HFFc6 (cell line): ENCODE results near the gene SYT9. TPM values are rescaled to one million over a fixed set of nuclear protein-coding genes. Genes with fewer than 3 reads are reported as not detected.

Source experiments
- DNase-seq: peaks from one replicate; pipeline ENCODE4 v3.0.0-alpha.2; 2018
- H3K27ac Mint-ChIP-seq: 2 replicates; pipeline ENCODE4 v1.8.0; 2020; ENCODE audit warnings: mild to moderate bottlenecking, mixed read lengths
- H3K27me3 Mint-ChIP-seq: 2 replicates; pipeline ENCODE4 v1.8.0; 2021; ENCODE audit warnings: mild to moderate bottlenecking, moderate library complexity, mixed read lengths; ENCODE audit not compliant: insufficient read depth
- H3K36me3 Mint-ChIP-seq: 2 replicates; pipeline ENCODE4 v1.8.0; 2021; ENCODE audit warnings: low read depth, mixed read lengths
- H3K4me1 Mint-ChIP-seq: 2 replicates; pipeline ENCODE4 v1.8.0; 2020; ENCODE audit warnings: low read depth, mixed read lengths
- H3K4me3 Mint-ChIP-seq: 2 replicates; pipeline ENCODE4 v1.8.0; 2020; ENCODE audit warnings: mild to moderate bottlenecking, moderate library complexity, mixed read lengths
- H3K9me3 Mint-ChIP-seq: 2 replicates; pipeline ENCODE4 v1.8.0; 2020; ENCODE audit warnings: mild to moderate bottlenecking, mixed read lengths
- total RNA-seq, 6 experiments: library from RNA; stranded (reverse); fragmentation: NEBNext Ultra II Directional; extraction: Animal tissue kit (Norgen Biotek cat#: 25700); gene quantifications; 2 replicates in 1 of 6; 3 replicates in 5 of 6; pipeline ENCODE4 v1.2.3, GENCODE V29; 2021
- TF ChIP-seq, protein P1 (sequence below): fragments of 200-600 bp; sonication (generic); IDR thresholded peaks from 2 replicates; pipeline ENCODE4 v1.5.0; 2021; ENCODE audit warnings: antibody characterized with exemption, mild to moderate bottlenecking

SYT9 gene
- total RNA-seq, 6 experiments from 2014 or later: not detected

- no peaks in the 10 kb centered on the region for H3K9me3 Mint-ChIP-seq
- no peak for DNase-seq
- H3K27ac Mint-ChIP-seq: no peak overlapping the region
- peaks cover 4% of the 10 kb centered on the region; the same call in 1 of the 2 replicates for H3K27me3 Mint-ChIP-seq
- TF ChIP-seq, protein P1, sequence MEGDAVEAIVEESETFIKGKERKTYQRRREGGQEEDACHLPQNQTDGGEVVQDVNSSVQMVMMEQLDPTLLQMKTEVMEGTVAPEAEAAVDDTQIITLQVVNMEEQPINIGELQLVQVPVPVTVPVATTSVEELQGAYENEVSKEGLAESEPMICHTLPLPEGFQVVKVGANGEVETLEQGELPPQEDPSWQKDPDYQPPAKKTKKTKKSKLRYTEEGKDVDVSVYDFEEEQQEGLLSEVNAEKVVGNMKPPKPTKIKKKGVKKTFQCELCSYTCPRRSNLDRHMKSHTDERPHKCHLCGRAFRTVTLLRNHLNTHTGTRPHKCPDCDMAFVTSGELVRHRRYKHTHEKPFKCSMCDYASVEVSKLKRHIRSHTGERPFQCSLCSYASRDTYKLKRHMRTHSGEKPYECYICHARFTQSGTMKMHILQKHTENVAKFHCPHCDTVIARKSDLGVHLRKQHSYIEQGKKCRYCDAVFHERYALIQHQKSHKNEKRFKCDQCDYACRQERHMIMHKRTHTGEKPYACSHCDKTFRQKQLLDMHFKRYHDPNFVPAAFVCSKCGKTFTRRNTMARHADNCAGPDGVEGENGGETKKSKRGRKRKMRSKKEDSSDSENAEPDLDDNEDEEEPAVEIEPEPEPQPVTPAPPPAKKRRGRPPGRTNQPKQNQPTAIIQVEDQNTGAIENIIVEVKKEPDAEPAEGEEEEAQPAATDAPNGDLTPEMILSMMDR: no peak
- no peak overlapping the region for H3K4me3 Mint-ChIP-seq
- no peaks in the 10 kb centered on the region for H3K36me3 Mint-ChIP-seq
- H3K4me1 Mint-ChIP-seq: peaks cover 19% of the 10 kb centered on the region
These were observed 235.1 kb downstream of the SYT9 start for GRCh38 chr11:7486781-7487140.

DNA sequence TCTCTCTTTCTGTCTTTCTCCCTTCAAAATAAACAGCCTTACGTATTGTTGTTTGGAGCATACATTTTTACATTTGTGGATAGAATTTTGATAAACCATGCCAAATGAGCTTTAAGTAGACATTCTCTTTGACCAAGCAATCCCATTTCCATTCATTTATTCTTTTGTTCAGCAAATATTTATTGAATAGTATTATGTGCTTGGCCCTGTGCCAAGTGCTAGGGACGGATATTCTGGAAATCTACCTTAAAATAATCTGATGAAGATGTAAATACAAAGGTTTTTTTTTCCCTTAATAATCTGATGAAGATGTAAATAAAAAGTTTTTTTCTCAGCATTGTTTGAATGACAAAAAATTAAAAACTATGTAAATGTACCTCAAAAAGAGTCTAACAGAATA is 235.7 kb downstream of the SYT9 start:
- no peak overlapping the region for H3K27ac Mint-ChIP-seq
- no peak overlapping the region for H3K4me3 Mint-ChIP-seq
- peaks cover 4% of the 10 kb centered on the region; the same call in 1 of the 2 replicates for H3K27me3 Mint-ChIP-seq
- TF ChIP-seq, protein P1: no peak
- no peaks in the 10 kb centered on the region for H3K36me3 Mint-ChIP-seq
- no peak for DNase-seq
- no peaks in the 10 kb centered on the region for H3K9me3 Mint-ChIP-seq
- H3K4me1 Mint-ChIP-seq: peaks cover 19% of the 10 kb centered on the region

- peaks cover 19% of the 10 kb centered on the region for H3K4me1 Mint-ChIP-seq
- DNase-seq: peak; percentile 6
These were observed 237.0 kb downstream of the SYT9 start for GRCh38 chr11:7488681-7489080.

GRCh38 chr11:7489376-7489775 is 237.7 kb downstream of the SYT9 start:
- Mint-ChIP-seq H3K36me3 (no peaks in the 10 kb centered on the region), H3K27me3 (peaks cover 4% of the 10 kb centered on the region; the same call in 1 of the 2 replicates), H3K9me3 (no peaks in the 10 kb centered on the region), H3K4me1 (peaks cover 19% of the 10 kb centered on the region), H3K27ac (no peak overlapping the region), H3K4me3 (no peak overlapping the region)
- TF ChIP-seq, protein P1: no peak
- no peak for DNase-seq

More at GRCh38 chr11:7488681-7489080, 237.0 kb downstream of the SYT9 start:
- Mint-ChIP-seq H3K4me3 (no peak overlapping the region), H3K9me3 (no peaks in the 10 kb centered on the region), H3K27me3 (peaks cover 4% of the 10 kb centered on the region; the same call in 1 of the 2 replicates), H3K36me3 (no peaks in the 10 kb centered on the region), H3K27ac (no peak overlapping the region)
- TF ChIP-seq, protein P1: no peak

DNA sequence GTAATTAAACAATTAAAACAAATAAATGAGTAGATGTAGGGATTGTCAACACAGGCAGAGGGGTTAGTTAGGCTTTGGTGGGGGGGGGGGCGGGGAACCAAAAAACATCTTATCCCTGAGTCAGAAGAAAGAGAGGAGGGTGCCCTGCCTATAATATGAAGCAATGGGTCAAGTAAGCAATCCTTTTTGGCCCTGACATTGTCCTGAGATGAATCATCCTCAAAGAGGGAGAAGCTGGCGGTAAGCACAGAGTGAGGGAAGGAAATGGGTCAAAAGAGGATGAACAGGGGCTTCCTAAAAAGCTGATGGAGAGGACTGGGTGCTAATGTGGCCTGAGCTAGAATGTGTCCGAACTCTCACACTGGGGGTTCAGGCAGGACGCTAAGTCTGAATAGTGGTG is 238.3 kb downstream of the SYT9 start:
- TF ChIP-seq, protein P1: no peak
- peaks cover 19% of the 10 kb centered on the region for H3K4me1 Mint-ChIP-seq

DNA sequence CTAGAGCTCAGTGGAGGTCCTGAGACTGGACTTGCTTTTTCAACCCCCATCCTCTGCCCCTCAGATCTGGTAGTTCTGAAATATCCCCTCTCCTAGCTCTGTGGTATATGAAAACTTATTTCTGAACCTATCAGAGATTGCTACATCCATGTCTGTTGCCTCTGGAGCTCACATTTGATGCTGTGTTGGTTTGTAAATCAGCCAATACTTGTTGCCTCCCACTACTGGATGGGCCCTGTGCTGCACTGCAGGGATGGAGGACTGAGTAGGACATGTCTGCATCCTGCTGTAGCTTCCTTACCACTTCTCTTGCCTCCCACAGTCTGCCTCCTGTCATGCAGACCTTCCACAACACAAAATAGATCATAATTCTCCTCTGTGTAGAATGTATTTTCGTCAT is 238.8 kb downstream of the SYT9 start:
- peaks cover 4% of the 10 kb centered on the region for H3K27me3 Mint-ChIP-seq
- peaks cover 19% of the 10 kb centered on the region for H3K4me1 Mint-ChIP-seq
- TF ChIP-seq, protein P1: no peak
- no peak for DNase-seq
- H3K27ac Mint-ChIP-seq: no peak overlapping the region
- H3K9me3 Mint-ChIP-seq: no peaks in the 10 kb centered on the region
- no peaks in the 10 kb centered on the region for H3K36me3 Mint-ChIP-seq
- H3K4me3 Mint-ChIP-seq: no peak overlapping the region

More for the DNA sequence above, 238.3 kb downstream of the SYT9 start:
- peak; percentile 32 for DNase-seq
- H3K27me3 Mint-ChIP-seq: peaks cover 4% of the 10 kb centered on the region
- no peak overlapping the region for H3K4me3 Mint-ChIP-seq
- H3K36me3 Mint-ChIP-seq: no peaks in the 10 kb centered on the region
- no peak overlapping the region for H3K27ac Mint-ChIP-seq
- no peaks in the 10 kb centered on the region for H3K9me3 Mint-ChIP-seq
